SK-N-SH (cell line): ENCODE results near the gene ZBTB47. TPM values are rescaled to one million over a fixed set of nuclear protein-coding genes. Genes with fewer than 3 reads are reported as not detected.

ENCODE experiments used
- CTCF ChIA-PET: fragments of 300-600, 350-600 bp; formaldehyde crosslinking; extraction: SDS; loops from one replicate; lab custom pipeline; 2021; lab: Yijun Ruan, JAX
- POLR2A ChIA-PET: fragments of 350-600 bp; sonication (Branson Sonifier 250); formaldehyde crosslinking; extraction: SDS; loops from one replicate; lab custom pipeline; 2020; ENCODE audit warnings: antibody characterized with exemption, inconsistent platforms; lab: Yijun Ruan, JAX
- DNase-seq: peaks from one replicate; pipeline ENCODE4 v3.0.0; 2012
- H2AFZ ChIP-seq: fragments of 200-600 bp; sonication (generic); 2 replicates; pipeline ENCODE4 v1.8.1; 2016; ENCODE audit warnings: antibody characterized with exemption, mild to moderate bottlenecking, low read depth
- H3F3A ChIP-seq: fragments of 200-600 bp; sonication (generic); replicated peaks from 2 replicates; pipeline ENCODE3; 2016; ENCODE audit warnings: antibody characterized with exemption, mild to moderate bottlenecking; ENCODE audit not compliant: insufficient read depth
- H3K27ac ChIP-seq, 2 experiments: fragments of 200-500 bp in 1 of 2; fragments of 200-600 bp in 1 of 2; sonication (Bioruptor generic) in 1 of 2; sonication (generic), shearing (Covaris generic) in 1 of 2; 2 replicates each; pipeline versions ENCODE4 v1.5.1 to v1.6.1; 2014 to 2016; ENCODE audit warnings: low read depth in 2 of 2, inconsistent platforms in 1 of 2, low read length in 1 of 2, mild to moderate bottlenecking in 1 of 2, mixed read lengths in 1 of 2
- H3K27me3 ChIP-seq: fragments of 200-600 bp; sonication (generic), shearing (Covaris generic); 2 replicates; pipeline ENCODE4 v1.6.1; 2016; ENCODE audit warnings: mixed run types; ENCODE audit not compliant: insufficient read depth
- H3K36me3 ChIP-seq, 2 experiments: fragments of 200-500 bp in 1 of 2; fragments of 200-600 bp in 1 of 2; sonication (Bioruptor generic) in 1 of 2; sonication (generic) in 1 of 2; replicated peaks in 1 of 2; 2 replicates each; pipeline versions ENCODE3 to v1.5.1; 2014 to 2016; ENCODE audit warnings: low read length in 1 of 2, mild to moderate bottlenecking in 1 of 2; ENCODE audit not compliant: insufficient read depth in 2 of 2, control insufficient read depth in 1 of 2
- H3K4me1 ChIP-seq, 2 experiments: fragments of 200-500 bp in 1 of 2; fragments of 200-600 bp in 1 of 2; sonication (Bioruptor generic) in 1 of 2; sonication (generic), shearing (Covaris generic) in 1 of 2; 2 replicates each; pipeline versions ENCODE4 v1.5.1 to v1.6.1; 2014 to 2016; ENCODE audit warnings: low read depth in 1 of 2, low read length in 1 of 2, mixed run types in 1 of 2; ENCODE audit not compliant: insufficient read depth in 2 of 2, control insufficient read depth in 1 of 2
- H3K4me2 ChIP-seq: fragments of 200-600 bp; sonication (generic), shearing (Covaris generic); 2 replicates; pipeline ENCODE4 v1.6.1; 2017; ENCODE audit warnings: mixed run types
- H3K4me3 ChIP-seq, 2 experiments: fragments of 200-500 bp in 1 of 2; fragments of 200-600 bp in 1 of 2; sonication (Bioruptor generic) in 1 of 2; sonication (generic), shearing (Covaris generic) in 1 of 2; 2 replicates each; pipeline versions ENCODE4 v1.5.1 to v1.8.1; 2014 to 2016; ENCODE audit warnings: low read depth in 2 of 2, inconsistent platforms in 1 of 2, low read length in 1 of 2, mild to moderate bottlenecking in 1 of 2, mixed read lengths in 1 of 2, moderate library complexity in 1 of 2
- H3K79me2 ChIP-seq: fragments of 200-600 bp; sonication (generic); 2 replicates; pipeline ENCODE4 v1.8.1; 2017; ENCODE audit warnings: mild to moderate bottlenecking; ENCODE audit not compliant: insufficient read depth
- H3K9ac ChIP-seq: fragments of 200-600 bp; sonication (generic); 2 replicates; pipeline ENCODE4 v1.6.1; 2017; ENCODE audit warnings: mixed run types
- H3K9me2 ChIP-seq: fragments of 200-600 bp; sonication (generic); 2 replicates; pipeline ENCODE4 v1.6.1; 2017; ENCODE audit warnings: mixed run types
- H3K9me3 ChIP-seq: fragments of 200-600 bp; sonication (generic); 2 replicates; pipeline ENCODE4 v1.6.1; 2017; ENCODE audit warnings: mixed run types, mild to moderate bottlenecking, moderate library complexity
- H4K20me1 ChIP-seq: fragments of 200-600 bp; sonication (generic); 2 replicates; pipeline ENCODE4 v1.6.1; 2017; ENCODE audit warnings: mild to moderate bottlenecking, mixed run types; ENCODE audit not compliant: insufficient read depth
- CTCF ChIP-seq: fragments of 200-600 bp; sonication (generic); IDR thresholded peaks from 2 replicates; pipeline ENCODE4 v1.6.1; 2017; ENCODE audit warnings: antibody characterized with exemption, mild to moderate bottlenecking, moderate library complexity
- EP300 ChIP-seq, 2 experiments: IDR thresholded peaks; 2 replicates each; pipeline versions ENCODE4 v1.4.0 to v1.6.1; 2012; ENCODE audit warnings: borderline replicate concordance in 1 of 2, low read depth in 1 of 2, low read length in 1 of 2
- FOXJ3 ChIP-seq: sonication (generic); formaldehyde crosslinking; IDR thresholded peaks from 2 replicates; pipeline ENCODE4 v1.5.1; 2020; ENCODE audit warnings: mild to moderate bottlenecking, missing genetic modification reagents
- FOXM1 ChIP-seq: IDR thresholded peaks from 2 replicates; pipeline ENCODE4 v1.4.0; 2012; ENCODE audit warnings: low read depth, mild to moderate bottlenecking
- MAX ChIP-seq: IDR thresholded peaks from 2 replicates; pipeline ENCODE4 v1.4.0; 2012; ENCODE audit warnings: low read depth
- NFIC ChIP-seq: IDR thresholded peaks from 2 replicates; pipeline ENCODE4 v1.4.0; 2012; ENCODE audit warnings: borderline replicate concordance
- PBX3 ChIP-seq: IDR thresholded peaks from 2 replicates; pipeline ENCODE4; 2012
- POLR2AphosphoS5 ChIP-seq: IDR thresholded peaks from 2 replicates; pipeline ENCODE4 v1.6.1; 2012; ENCODE audit warnings: low read depth, low read length
- RFX5 ChIP-seq: IDR thresholded peaks from 2 replicates; pipeline ENCODE4 v1.6.1; 2012; ENCODE audit warnings: mild to moderate bottlenecking, improper control_type of control experiment, low read length
- SIN3A ChIP-seq: IDR thresholded peaks from 2 replicates; pipeline ENCODE4 v1.6.1; 2012; ENCODE audit warnings: low read depth, mild to moderate bottlenecking, low read length, moderate library complexity, borderline replicate concordance
- SMC3 ChIP-seq: IDR thresholded peaks from 2 replicates; pipeline ENCODE4 v1.6.1; 2012; ENCODE audit warnings: low read depth, low read length, improper control_type of control experiment
- WGBS: methylation state at CpG from one replicate; pipeline ENCODE4 v1.1.6; 2017; ENCODE audit warnings: low lambda C conversion rate; 5-methylcytosine and 5-hydroxymethylcytosine counted together
- polyA plus RNA-seq, 3 experiments: library from polyadenylated mRNA; depleted of rRNA; stranded (reverse); fragments of >200 nt; gene quantifications; 2 replicates each; pipeline ENCODE4 v1.2.3, GENCODE V29; 2012

The ZBTB47 gene
- polyA plus RNA-seq, 1 of the 3 experiments (the other 2 are of a cell fraction) = 9.9 TPM

- Histone ChIP-seq H3K9me2 (no peaks in the 10 kb centered on the region), H3K4me1 (no peaks in the 10 kb centered on the region; a peak in 1 of 4 replicates), H3K27me3 (no peaks in the 10 kb centered on the region), H3K79me2 (no peaks in the 10 kb centered on the region), H3F3A (no peaks in the 10 kb centered on the region), H3K27ac (no peak overlapping the region), H2AFZ (no peak overlapping the region), H4K20me1 (no peaks in the 10 kb centered on the region), H3K9ac (no peak overlapping the region), H3K4me2 (no peak overlapping the region), H3K36me3 (no peaks in the 10 kb centered on the region), H3K4me3 (no peak overlapping the region), H3K9me3 (no peaks in the 10 kb centered on the region)
- DNase-seq = no peak
- ChIA-PET CTCF (interaction anchor here (1.2 kb wide), 1 partner anchor 167 kb away, joined by 4 read pairs; no protein-coding TSS in a partner anchor), POLR2A (no interaction called here)
- 66% methylated on average over 2 of the region's 2 CpGs for WGBS
- TF ChIP-seq MAX = no peak
- TF ChIP-seq EP300 (IDR thresholded peaks at IDR 0.05; ENCODE audit: borderline replicate concordance in 1 of 2, low read depth in 1 of 2, low read length in 1 of 2) = no peak
- no peak for TF ChIP-seq FOXJ3 (CRISPR knock-in tag)
- TF ChIP-seq NFIC = no peak
- no peak for TF ChIP-seq PBX3
Measured at GRCh38 chr3:42713747-42714146, 60.2 kb downstream of the ZBTB47 start.

GRCh38 chr3:42714171-42714852, 60.8 kb downstream of the ZBTB47 start:
- TF ChIP-seq FOXJ3 (CRISPR knock-in tag) = no peak
- TF ChIP-seq RFX5 = no peak
- no peak for TF ChIP-seq SMC3
- no peak for TF ChIP-seq FOXM1
- TF ChIP-seq CTCF = no peak
- TF ChIP-seq POLR2AphosphoS5 = no peak
- no peak for TF ChIP-seq SIN3A
- Histone ChIP-seq H3K9me2 (no peaks in the 10 kb centered on the region), H3K36me3 (no peaks in the 10 kb centered on the region), H2AFZ (no peak overlapping the region), H3K4me2 (no peak overlapping the region), H3K27ac (no peak overlapping the region), H4K20me1 (no peaks in the 10 kb centered on the region), H3K9ac (no peak overlapping the region), H3K9me3 (no peaks in the 10 kb centered on the region), H3K4me3 (no peak overlapping the region), H3K4me1 (no peaks in the 10 kb centered on the region; a peak in 1 of 4 replicates), H3K27me3 (no peaks in the 10 kb centered on the region), H3F3A (no peaks in the 10 kb centered on the region), H3K79me2 (no peaks in the 10 kb centered on the region)
- POLR2A ChIA-PET = no interaction called here
- no peak for DNase-seq
- WGBS = 47% methylated on average over 4 of the region's 4 CpGs
- CTCF ChIA-PET = no interaction called here

Other genes with a start within 250 kb of the ZBTB47 start
- not detected in 2 replicates for gene LYZL4, start 243.1 kb upstream of the ZBTB47 start, polyA plus RNA-seq (2012; rRNA removed)
- gene VIPR1, start 151.1 kb upstream of the ZBTB47 start, polyA plus RNA-seq (2012; rRNA removed) = not detected in 2 replicates
- gene SEC22C, start 71.7 kb upstream of the ZBTB47 start, polyA plus RNA-seq (2012; rRNA removed) = 28.5 and 31.9 TPM in 2 replicates
- 24.1 and 31.8 TPM in 2 replicates for gene SS18L2, start 62.8 kb upstream of the ZBTB47 start, polyA plus RNA-seq (2012; rRNA removed)
- 19.2 and 26.9 TPM in 2 replicates for gene NKTR, start 53.0 kb upstream of the ZBTB47 start, polyA plus RNA-seq (2012; rRNA removed)
- not detected in 2 replicates for gene KLHL40, start 31.8 kb downstream of the ZBTB47 start, polyA plus RNA-seq (2012; rRNA removed)
- not detected in 2 replicates for gene HHATL, start 49.1 kb downstream of the ZBTB47 start, polyA plus RNA-seq (2012; rRNA removed)
- 0.66 and 1.3 TPM in 2 replicates for gene CCDC13, start 119.6 kb downstream of the ZBTB47 start, polyA plus RNA-seq (2012; rRNA removed)
- gene HIGD1A, start 150.8 kb downstream of the ZBTB47 start, polyA plus RNA-seq (2012; rRNA removed) = 72.1 and 112 TPM in 2 replicates
- 0.10 and 0.11 TPM in 2 replicates for gene ACKR2, start 155.7 kb downstream of the ZBTB47 start, polyA plus RNA-seq (2012; rRNA removed)
- gene CYP8B1, start 222.2 kb downstream of the ZBTB47 start, polyA plus RNA-seq (2012; rRNA removed) = not detected in 2 replicates